Right ventricle myocardium superior (tissue), 1 donor: ENCODE results near the gene CABP1. TPM values are rescaled to one million over a fixed set of nuclear protein-coding genes. Genes with fewer than 3 reads are reported as not detected.

ENCODE experiments used
- ATAC-seq: fragments of 200-7000 bp; cut with Tn5 transposase; one replicate; pipeline ENCODE4 v1.9.1; 2020; ENCODE audit warnings: mild to moderate bottlenecking; ENCODE audit not compliant: poor library complexity
- DNase-seq: peaks from one replicate; pipeline ENCODE4 v3.0.0-alpha.2; 2020
- intact Hi-C: fragments of 100-400 bp; cut with DNase I; formaldehyde crosslinking; loops from one replicate; pipeline ENCODE4 v1.11.2; 2022
- total RNA-seq: library from RNA; stranded (reverse); fragmentation: NEBNext Ultra II Directional; extraction: Animal tissue kit (Norgen Biotek cat#: 25700); gene quantifications from one replicate; pipeline ENCODE4 v1.2.1, GENCODE V29; 2021
- donor health status: DM: no; HTN: yes; CAD: no; lungs with severe emphysema.

The CABP1 gene
- total RNA-seq, 1 donor from 2014 or later = 6.5 TPM

- intact Hi-C loops = no loop called here
- DNase-seq (no peak), ATAC-seq (no peak)
These were observed 14.6 kb upstream of the CABP1 start for GRCh38 chr12:120625557-120626419.

- DNase-seq = no peak
- intact Hi-C loops = no loop called here
- ATAC-seq = peak; percentile 64
These were observed 11.5 kb upstream of the CABP1 start for GRCh38 chr12:120628919-120629318.

DNA sequence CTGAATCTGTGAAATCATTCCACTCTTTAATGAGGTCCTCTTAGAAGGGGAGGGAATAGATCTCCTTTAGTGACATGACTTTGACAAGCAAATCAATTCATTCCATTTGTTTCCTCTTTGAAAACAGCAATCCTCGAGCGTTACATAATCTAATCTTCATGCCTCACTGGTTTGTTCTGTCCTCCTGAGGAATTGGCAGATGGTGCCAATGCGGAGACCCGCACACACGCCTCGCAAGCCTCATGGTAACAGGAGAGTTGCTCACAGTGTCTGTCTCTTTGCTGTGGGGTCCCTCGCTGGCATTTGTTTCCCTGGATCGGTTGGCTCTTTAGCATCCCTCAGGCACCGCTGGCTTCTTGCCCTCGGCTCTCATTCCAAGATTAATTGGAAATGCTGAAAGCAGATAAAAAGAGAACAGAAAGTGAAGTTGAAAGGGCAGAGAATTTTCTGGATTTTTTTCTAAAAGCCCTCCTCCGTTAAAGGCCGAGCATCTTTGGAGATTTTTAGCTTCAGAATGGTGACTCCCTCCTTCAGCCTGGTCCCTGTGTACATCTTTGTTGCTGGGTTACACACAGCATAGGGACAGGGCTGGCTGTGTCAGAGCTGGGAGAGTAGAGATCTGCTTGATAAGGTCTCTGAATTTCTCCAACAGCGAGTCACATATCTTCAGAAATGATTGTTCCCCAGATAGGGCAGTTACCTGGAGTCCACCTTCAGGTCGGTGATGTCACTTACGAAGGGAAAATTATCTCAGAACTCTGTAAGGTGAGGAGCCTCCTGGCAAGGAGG lies 10.1 kb upstream of the CABP1 start:
- no peak for ATAC-seq
- intact Hi-C loops = no loop called here
- no peak for DNase-seq

- DNase-seq (no peak), ATAC-seq (no peak)
- intact Hi-C loops = no loop called here
These were observed 9.3 kb upstream of the CABP1 start for GRCh38 chr12:120631097-120631496.

- peak; percentile 90 for ATAC-seq
- peak; percentile 74 for DNase-seq
- intact Hi-C loops = loop anchor here (5.0 kb wide), 1 partner anchor 331 kb away; no protein-coding TSS in a partner anchor
These were observed 721 bp downstream of the CABP1 start for GRCh38 chr12:120640861-120641833.

- no peak for ATAC-seq
- intact Hi-C loops = loop anchor here (5.0 kb wide), 1 partner anchor 330 kb away; no protein-coding TSS in a partner anchor
- no peak for DNase-seq
These were observed 1.7 kb downstream of the CABP1 start for GRCh38 chr12:120642121-120642520.

- no peak for DNase-seq
- intact Hi-C loops = loop anchor here (5.0 kb wide), 1 partner anchor 329 kb away; no protein-coding TSS in a partner anchor
- ATAC-seq = no peak
These were observed 2.4 kb downstream of the CABP1 start for GRCh38 chr12:120642826-120643225.

GRCh38 chr12:120643574-120643973 lies 3.1 kb downstream of the CABP1 start:
- ATAC-seq = no peak

DNA sequence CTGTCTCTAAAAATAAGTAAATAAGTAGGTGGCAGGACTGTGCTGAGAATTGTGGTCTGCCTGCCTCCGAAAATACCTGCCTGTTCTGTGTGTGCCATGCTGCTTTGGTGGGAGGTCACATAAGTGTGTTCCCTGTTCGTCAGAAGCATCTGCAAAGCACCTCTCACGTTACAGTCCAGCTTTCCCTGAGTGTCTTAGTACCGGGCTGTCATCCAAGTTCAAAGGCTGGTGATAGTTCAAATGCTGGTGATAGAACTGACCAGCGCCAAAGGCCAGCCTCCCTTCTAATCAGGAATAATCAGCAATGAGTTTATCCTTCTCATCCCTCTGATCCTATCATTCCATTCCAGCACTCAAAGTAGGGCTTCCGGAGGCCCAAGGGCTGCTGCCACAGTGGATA lies 5.6 kb downstream of the CABP1 start:
- intact Hi-C loops = no loop called here
- DNase-seq = no peak
- no peak for ATAC-seq

More at GRCh38 chr12:120643574-120643973, 3.1 kb downstream of the CABP1 start:
- intact Hi-C loops = loop anchor here (5.0 kb wide), 1 partner anchor 329 kb away; no protein-coding TSS in a partner anchor
- no peak for DNase-seq

DNA sequence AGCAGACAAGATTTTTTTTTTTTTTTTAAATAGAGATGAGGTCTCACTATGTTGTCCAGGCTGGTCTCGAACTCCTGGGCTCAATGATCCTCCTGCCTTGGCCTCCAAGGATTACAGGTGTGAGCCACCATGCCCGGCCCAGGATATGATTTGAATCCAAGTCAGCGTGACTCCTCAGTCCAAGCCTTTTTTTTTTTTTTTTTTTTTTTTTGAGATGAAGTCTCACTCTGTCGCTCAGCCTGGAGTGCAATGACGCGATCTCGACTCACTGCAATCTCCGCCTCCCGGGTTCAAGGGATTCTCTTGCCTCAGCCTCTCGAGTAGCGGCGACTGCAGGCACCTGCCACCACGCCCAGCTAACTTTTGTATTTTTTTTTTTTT lies 6.9 kb downstream of the CABP1 start:
- intact Hi-C loops = no loop called here
- DNase-seq (no peak), ATAC-seq (no peak)

- ATAC-seq (peak; percentile 9), DNase-seq (peak; percentile 63)
- intact Hi-C loops = loop anchor here (2.0 to 5.0 kb wide), 2 partner anchors 63 to 67 kb away; partner anchors contain the start of gene POP5
These were observed 9.2 kb downstream of the CABP1 start for GRCh38 chr12:120649442-120650232.

GRCh38 chr12:120650233-120650690 lies 9.8 kb downstream of the CABP1 start:
- DNase-seq = no peak
- ATAC-seq = no peak
- intact Hi-C loops = loop anchor here (5.0 kb wide), 1 partner anchor 68 kb away; the partner anchor contains the start of gene POP5

GRCh38 chr12:120651821-120652220 lies 11.4 kb downstream of the CABP1 start:
- no peak for ATAC-seq
- intact Hi-C loops = loop anchor here (5.0 kb wide), 1 partner anchor 70 kb away; the partner anchor contains the start of gene POP5
- DNase-seq = no peak

DNA sequence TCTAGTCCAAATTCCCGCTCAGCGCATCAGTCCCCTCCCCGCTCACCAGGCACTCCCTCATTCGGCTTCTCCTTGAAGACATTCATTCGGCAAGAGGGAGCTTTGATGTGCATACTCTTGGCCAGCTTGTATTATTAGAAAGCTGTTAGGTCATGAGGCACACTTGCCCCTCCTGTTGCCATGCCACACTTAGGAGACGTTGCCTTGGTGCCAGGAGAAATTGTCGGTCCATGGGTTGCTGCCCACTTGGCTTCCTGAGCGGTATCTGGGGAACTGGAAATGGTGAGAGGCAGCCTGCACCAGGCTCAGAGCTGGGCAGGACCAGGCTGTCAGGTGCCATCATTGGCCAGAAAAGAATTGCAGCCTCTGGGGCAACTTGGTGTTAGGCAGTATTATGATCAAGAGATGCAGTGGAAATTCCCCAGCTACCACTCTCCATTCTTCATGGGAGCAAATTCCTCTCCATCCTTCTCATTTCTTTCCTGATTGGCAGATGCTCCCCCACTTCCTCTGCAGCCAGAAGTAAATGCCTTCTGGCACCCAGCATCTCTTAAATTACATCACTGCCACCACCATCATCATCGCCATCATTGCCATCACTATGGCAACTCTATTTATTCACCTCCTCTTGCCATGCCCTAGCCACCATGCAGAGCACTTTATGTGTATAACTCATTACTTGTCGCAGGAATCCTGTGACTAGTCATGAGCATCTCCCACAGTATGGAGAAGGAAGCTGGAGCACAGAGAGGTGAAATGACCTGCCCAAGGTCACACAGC lies 12.4 kb downstream of the CABP1 start:
- no peak for ATAC-seq
- DNase-seq = no peak
- intact Hi-C loops = loop anchor here (5.0 kb wide), 1 partner anchor 71 kb away; the partner anchor contains the start of gene POP5

DNA sequence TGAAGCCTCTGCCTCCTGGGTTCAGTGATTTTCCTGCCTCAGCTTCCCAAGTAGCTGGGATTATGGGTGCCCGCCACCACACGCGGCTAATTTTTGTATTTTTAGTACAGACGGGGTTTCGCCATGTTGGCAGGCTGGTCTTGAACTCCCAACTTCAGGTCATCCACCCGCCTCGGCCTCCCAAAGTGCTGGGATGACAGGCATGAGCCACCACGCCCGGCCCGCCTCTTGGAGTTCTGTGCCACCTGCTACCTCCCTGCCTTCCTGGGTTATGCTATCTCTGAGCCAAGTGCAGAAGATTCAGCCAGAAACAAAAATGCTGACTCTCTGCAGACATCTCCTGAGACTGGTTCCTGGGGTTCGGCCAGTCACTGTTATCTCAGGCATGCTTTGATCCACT lies 13.2 kb downstream of the CABP1 start:
- DNase-seq (no peak), ATAC-seq (no peak)
- intact Hi-C loops = loop anchor here (5.0 kb wide), 1 partner anchor 71 kb away; the partner anchor contains the start of gene POP5

DNA sequence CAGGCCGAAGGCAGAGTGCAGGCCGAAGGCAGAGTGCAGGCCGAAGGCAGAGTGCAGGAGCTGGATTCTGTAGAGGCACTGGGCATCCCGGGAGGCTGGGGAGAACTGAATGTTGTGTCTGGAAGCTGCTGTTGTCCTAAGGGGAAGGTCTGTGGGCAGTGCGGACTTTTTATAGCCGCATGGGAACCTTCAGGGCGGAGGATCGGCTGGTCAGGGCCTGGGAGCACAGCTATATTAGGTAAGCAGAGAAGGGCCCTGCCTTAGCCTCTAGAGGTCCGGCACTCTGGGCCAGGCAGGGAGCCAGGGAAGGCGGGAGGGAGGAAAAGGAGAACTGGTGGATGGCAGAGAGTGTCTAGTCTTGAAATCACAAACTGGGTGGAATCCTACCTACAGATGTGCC lies 14.2 kb downstream of the CABP1 start:
- ATAC-seq (peak; percentile 94), DNase-seq (peak; percentile 85)
- intact Hi-C loops = loop anchor here (5.0 kb wide), 1 partner anchor 72 kb away; the partner anchor contains the start of gene POP5
